Stimulated activated effector memory CD8-positive, alpha-beta T cell treated with anti-CD3 and anti-CD28 coated beads, Interleukin-12 subunit alpha, Interleukin-12 subunit beta, amount 100 ng/mL, for 72 hours (primary cell): ENCODE measurements around the gene AGRP.

Source experiments
- ATAC-seq: fragments of 150-1000 bp; cut with Tn5 transposase; 2 replicates; pipeline ENCODE4 v1.10.0; 2021
- DNase-seq, 2 donors: peaks; one replicate each; pipeline ENCODE4 v3.0.0; 2021 to 2022; ENCODE audit warnings: low spot score in 2 of 2
- H3K27ac Mint-ChIP-seq: one replicate; pipeline ENCODE4 v1.8.0; 2022; ENCODE audit warnings: mild to moderate bottlenecking, mixed read lengths
- H3K36me3 Mint-ChIP-seq: one replicate; pipeline ENCODE4 v1.8.0; 2022; ENCODE audit warnings: mild to moderate bottlenecking, mixed read lengths
- H3K4me1 Mint-ChIP-seq: one replicate; pipeline ENCODE4 v1.8.0; 2022; ENCODE audit warnings: mixed read lengths
- H3K4me3 Mint-ChIP-seq: one replicate; pipeline ENCODE4 v1.8.0; 2022; ENCODE audit warnings: mild to moderate bottlenecking, mixed read lengths
- H3K9me3 Mint-ChIP-seq: one replicate; pipeline ENCODE4 v1.8.0; 2022; ENCODE audit warnings: mixed read lengths

AGRP gene, protein sequence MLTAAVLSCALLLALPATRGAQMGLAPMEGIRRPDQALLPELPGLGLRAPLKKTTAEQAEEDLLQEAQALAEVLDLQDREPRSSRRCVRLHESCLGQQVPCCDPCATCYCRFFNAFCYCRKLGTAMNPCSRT

DNA sequence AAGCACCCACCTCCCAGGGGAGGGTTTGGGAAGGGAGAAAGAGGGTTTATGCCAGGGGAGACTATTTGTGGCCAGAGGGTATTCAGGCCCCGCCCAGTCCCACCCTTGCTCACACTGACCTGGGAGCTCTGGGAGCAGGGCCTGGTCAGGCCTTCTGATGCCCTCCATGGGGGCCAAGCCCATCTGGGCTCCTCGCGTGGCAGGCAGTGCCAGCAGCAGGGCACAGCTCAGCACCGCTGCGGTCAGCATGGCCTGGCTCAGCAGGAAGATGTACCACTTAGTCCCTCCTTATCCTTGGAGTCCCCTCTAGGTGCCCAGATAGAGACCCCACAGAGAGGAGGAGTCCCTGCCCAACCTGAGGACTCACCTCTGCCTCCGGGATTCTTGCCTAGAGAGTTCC lies at the start of gene AGRP:
TSS of gene AGRP (minus strand) at position 398 of the 400 bp plus-strand sequence. CDS start at position 249, 149 bp downstream.
- Mint-ChIP-seq H3K4me3 (peak within 1 kb of the TSS; percentile 99), H3K27ac (peak within 1 kb of the TSS; percentile 98), H3K9me3 (no peaks in the 10 kb centered on the region), H3K4me1 (peaks cover 43% of the 10 kb centered on the region), H3K36me3 (peaks cover 42% of the 10 kb centered on the region)
- no peak for ATAC-seq
- no peak for DNase-seq

DNA sequence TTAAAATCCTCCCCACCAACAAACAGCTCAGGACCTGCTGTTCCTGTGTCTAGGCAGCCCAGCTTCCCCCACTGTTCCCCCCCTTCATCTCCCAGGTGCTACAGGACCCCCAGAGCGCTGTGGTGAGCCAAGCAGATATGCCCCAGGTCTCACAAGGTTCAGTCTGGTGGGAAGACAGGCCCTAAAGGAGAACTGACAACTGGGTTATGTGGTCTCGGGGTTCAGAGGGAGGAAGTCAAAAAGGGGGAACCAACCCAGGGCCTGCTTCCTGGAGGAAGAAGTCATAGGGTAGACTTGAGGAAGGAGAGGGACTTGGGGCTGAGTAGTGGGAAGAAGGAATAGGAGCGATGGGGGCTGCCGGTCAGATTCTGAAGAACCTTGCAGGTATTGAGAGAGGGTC lies 47.9 kb upstream of the AGRP start:
- Mint-ChIP-seq H3K9me3 (no peaks in the 10 kb centered on the region), H3K4me1 (peaks cover 45% of the 10 kb centered on the region), H3K27ac (peak overlapping the region; percentile 20), H3K4me3 (peak overlapping the region; percentile 77), H3K36me3 (peaks cover 8% of the 10 kb centered on the region)
- DNase-seq (no peak), ATAC-seq (no peak)

DNA sequence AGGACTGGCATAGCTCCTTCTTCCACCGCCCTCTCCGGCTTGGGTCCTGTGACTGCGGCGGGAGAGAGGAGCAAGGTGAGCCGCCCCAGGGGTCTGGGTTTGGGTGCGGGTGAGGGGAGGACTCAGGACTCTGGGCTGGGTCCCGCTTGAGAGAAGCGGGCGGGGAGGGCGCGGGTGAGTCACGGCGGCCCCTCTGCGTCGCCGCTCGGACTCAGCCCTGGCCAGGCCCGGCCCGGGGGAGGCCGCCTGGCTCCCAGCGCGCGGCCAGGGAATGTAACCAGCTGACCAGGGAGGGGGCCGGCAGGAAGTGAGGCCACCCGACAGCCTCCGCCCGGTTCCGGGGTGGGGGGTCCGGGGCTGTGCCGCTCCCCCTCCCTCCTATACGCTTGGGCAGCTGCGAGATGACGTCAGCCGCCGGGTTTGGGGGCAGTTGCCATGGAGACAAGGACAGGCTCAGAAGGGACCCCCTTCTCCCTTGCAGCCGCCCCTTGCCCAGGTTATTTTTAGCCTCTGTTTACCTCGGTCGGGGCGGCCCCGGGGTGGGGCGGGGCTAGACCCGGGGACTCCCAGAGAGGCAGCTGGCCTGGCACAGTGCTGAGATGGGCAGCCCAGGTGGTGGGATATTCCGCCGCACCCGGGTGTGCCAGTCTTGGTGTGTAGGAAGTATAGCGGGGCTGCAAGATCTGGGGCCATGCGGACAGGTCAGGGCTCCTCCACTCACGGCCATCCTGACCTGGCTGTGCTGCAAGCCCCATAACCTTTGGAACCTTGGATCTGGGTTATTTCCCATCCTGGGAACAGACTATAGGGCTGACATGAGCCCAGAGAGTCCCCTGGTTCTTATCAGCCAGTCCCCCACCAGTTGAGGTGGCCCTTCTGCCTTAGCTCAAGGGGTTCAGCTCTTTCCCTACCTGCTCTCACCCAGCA lies 46.9 kb upstream of the AGRP start:
- DNase-seq, result no peak
- H3K4me1 Mint-ChIP-seq, result peaks cover 36% of the 10 kb centered on the region

DNA sequence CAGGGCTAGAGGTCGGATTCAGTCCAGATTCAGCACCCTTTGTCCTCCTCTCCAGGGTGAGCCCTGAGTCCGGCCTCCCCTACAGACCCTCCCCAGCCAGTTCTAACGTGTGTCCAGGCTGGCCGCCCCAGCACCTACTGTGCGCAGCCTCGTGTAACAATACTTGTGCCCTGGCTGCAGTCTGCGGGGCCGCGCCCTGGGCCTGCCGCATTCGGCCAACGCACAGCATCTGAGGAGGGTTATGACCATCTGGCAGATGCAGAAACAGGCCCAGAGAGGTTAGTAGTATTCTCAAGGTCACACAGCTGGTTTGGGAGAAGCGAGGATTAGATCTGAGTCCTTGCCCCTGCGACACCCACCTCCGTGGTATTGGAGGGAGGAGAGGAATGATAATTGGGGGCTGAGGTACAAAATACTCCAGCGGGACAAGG lies 46.2 kb upstream of the AGRP start:
- Mint-ChIP-seq H3K9me3 (no peaks in the 10 kb centered on the region), H3K36me3 (no peaks in the 10 kb centered on the region), H3K4me3 (peak overlapping the region; percentile 77), H3K27ac (peak overlapping the region; percentile 37), H3K4me1 (peaks cover 32% of the 10 kb centered on the region)
- no peak for DNase-seq
- ATAC-seq, result no peak

More for the DNA sequence above, 46.9 kb upstream of the AGRP start:
- peak overlapping the region; percentile 77 for H3K4me3 Mint-ChIP-seq
- H3K36me3 Mint-ChIP-seq, result peaks cover 2% of the 10 kb centered on the region
- ATAC-seq, result peak; percentile 51
- H3K9me3 Mint-ChIP-seq, result no peaks in the 10 kb centered on the region
- H3K27ac Mint-ChIP-seq, result peak overlapping the region; percentile 37

DNA sequence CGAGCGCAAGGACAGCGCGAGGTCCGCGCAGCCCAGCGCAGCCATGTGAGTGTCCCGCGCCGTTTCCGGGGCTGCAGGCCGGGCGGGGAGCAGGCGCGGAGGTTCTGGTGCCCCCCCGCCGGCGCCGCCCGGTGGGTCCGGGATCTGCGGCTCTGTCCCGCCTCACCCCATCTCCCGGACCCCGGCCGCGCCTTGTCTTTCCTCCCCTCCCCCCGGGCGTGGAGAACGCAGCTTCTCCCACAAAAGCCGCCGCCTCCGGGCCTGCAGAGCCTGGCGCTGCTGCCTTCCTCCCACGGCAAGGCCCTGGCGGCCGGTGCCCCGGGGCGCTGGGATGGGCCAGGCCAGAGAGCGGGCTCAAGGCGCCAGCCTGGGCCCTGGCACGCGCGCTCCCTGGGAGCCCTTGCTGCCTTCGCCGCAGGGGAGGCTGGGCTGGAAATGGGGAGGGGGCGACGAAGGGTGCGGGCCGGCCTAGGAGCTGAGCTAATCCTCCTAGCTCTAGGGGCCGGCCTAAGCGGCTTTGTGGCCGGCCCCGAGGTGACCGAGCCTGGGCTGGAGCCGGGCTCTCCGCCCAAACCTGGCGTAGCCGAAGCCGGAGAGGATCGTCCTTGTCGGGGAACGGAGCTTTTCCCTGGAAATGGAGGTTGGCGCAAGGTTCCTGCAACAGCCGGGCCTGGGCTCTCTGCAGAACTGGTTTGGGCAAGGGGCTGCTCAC lies 45.7 kb upstream of the AGRP start:
- H3K9me3 Mint-ChIP-seq, result no peaks in the 10 kb centered on the region
- DNase-seq (no peak), ATAC-seq (peak; percentile 70)
- peak overlapping the region; percentile 37 for H3K27ac Mint-ChIP-seq
- H3K36me3 Mint-ChIP-seq, result no peaks in the 10 kb centered on the region
- peaks cover 32% of the 10 kb centered on the region for H3K4me1 Mint-ChIP-seq
- peak overlapping the region; percentile 77 for H3K4me3 Mint-ChIP-seq

DNA sequence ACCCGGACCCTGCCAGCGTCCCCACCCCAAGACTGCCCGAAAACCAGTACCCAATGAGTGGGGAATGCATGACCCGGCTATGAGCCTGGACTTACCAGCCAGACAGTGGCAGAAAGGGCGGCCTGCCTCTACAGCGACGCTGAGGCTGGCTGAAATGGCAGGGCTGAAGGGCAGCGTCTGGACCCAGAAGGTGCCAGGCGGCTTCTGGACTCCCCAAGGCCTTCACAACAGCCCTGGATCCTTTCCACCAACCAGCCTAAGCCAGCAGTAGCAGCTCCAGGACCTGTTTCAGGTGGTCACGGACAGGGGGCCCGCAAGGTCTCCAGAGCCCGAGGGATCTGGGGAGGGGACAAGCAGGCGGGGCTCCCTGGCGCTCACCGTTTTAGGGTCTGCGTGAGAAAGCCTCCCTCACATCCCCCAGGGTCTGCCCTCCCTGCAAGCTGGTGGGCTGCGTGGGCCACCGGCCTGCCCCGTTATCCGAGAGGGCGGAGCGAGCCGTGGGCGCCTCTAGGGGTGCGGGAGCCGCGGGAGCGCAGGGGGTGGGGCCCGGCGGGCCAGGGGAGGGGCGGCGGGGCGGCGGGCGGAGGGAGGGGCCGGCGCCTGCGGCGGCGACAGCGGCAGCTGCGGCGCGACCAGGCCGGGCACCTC lies 45.0 kb upstream of the AGRP start, which contains the start of gene RIPOR1:
TSS of gene RIPOR1 (plus strand) at position 608 of the 648 bp plus-strand sequence. CDS start 9,618 bp downstream, outside the sequence.
- ATAC-seq (peak; percentile 70), DNase-seq (no peak)

DNA sequence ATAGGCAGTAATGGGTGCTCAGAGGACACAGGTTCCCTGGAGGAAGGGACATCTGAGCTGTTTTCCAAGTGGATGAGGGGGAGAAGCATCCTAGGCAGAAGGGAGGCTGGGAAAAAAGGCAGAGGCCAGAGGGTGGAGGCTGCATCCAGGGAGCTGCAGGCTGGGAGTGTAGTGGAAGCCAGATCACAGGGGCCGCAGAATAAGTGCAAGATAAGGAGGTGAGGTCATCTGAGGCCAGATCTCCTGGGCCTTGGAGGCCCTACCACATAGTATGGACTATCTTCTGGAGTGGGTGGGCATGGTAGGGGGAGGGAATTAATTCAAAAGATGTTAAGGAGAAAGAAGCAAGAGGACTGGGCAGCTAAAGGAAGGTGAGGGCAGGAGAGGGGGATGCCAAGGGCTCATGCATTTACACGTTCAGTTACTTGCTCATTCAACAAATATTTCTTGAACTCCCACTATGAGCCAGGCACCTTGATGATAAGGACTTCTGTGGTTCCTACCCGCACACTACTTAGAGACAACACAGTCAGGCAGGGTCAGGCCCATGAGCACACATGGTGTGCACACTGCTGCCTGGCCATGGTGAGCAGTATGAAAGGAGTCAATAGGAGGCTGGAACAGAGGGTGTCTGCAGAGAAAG lies 42.9 kb upstream of the AGRP start:
- peak overlapping the region; percentile 77 for H3K4me3 Mint-ChIP-seq
- no peak overlapping the region for H3K27ac Mint-ChIP-seq
- DNase-seq, result no peak
- H3K4me1 Mint-ChIP-seq, result peaks cover 27% of the 10 kb centered on the region
- H3K36me3 Mint-ChIP-seq, result peaks cover 4% of the 10 kb centered on the region
- no peaks in the 10 kb centered on the region for H3K9me3 Mint-ChIP-seq
- ATAC-seq, result no peak

More for the DNA sequence above, 45.0 kb upstream of the AGRP start, which contains the start of gene RIPOR1:
- peaks cover 29% of the 10 kb centered on the region for H3K4me1 Mint-ChIP-seq
- H3K27ac Mint-ChIP-seq, result peak within 1 kb of the TSS; percentile 37
- H3K4me3 Mint-ChIP-seq, result peak within 1 kb of the TSS; percentile 77
- H3K9me3 Mint-ChIP-seq, result no peaks in the 10 kb centered on the region
- no peaks in the 10 kb centered on the region for H3K36me3 Mint-ChIP-seq

DNA sequence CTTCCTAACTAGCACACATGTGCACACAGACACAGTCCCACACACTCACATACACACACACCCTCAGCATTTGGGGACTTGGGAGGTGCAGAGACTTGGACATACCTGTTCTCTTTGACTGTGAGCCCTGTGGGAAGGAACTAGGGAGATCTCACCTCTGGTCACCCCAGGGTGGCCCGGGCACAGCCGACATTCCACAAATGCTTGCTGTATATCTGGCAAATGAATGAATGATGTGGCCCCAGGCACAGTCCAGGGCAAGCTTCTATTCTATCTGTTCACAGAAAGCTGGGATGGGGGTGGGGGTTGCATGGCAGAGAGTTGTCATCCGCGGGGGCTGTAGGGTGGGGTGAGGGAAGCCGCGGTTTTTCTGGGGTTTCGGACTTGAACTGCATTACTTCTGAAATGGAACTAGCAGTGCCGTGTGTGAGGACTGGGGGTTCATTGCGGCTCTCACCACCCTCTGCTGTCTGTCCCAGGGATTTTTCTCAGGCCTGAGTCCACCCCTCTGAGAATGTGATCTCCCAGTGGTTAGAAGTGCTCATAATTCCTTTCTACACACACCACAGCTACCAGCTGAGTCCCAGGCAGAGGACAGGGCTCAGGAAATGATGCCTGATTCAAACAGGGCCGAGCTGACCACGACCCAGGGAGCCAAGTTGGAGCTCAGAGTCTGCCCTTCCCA lies 42.0 kb upstream of the AGRP start:
- peak overlapping the region; percentile 63 for H3K27ac Mint-ChIP-seq

DNA sequence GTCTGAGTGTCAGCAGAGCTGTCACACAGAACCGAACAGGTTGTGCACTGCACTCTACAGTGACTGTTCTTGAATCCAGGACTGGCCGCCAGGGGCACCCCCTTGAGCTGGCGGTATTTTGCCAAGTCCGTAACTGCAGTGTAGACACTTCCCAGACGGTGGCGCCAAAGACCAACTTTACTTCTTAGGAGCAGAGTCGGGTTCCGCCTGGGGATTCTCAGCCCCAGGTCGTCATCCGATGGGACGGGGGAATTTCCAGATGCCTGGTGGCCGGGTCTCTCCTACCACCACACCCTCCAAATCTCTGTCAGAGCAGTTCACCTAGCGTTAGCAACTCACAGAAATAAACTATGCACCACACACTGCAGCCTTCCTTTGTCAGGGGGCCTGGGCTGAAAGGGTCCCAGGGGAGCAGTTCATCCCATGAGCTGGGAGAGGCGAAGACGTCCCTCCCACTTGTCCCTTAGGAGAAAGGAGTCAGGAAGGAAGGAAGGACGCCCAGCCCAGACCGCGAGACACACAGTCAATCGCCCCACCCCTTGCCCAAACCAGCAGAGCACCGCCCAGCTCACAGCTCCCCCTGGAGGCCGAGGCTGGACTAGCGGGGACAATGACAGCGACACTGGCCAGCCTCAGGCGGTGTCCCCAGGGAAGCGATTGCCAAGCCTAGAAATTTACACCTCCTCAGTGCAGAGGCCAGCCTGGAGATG lies 37.9 kb upstream of the AGRP start:
- Mint-ChIP-seq H3K9me3 (no peaks in the 10 kb centered on the region), H3K4me1 (peaks cover 35% of the 10 kb centered on the region), H3K4me3 (peak overlapping the region; percentile 94), H3K36me3 (peaks cover 5% of the 10 kb centered on the region), H3K27ac (peak overlapping the region; percentile 98)
- peak; percentile 92 for ATAC-seq
- peak; percentile 98 to 99 for DNase-seq

More for the DNA sequence above, 42.0 kb upstream of the AGRP start:
- peaks cover 5% of the 10 kb centered on the region for H3K36me3 Mint-ChIP-seq
- DNase-seq (no peak), ATAC-seq (no peak)
- no peaks in the 10 kb centered on the region for H3K9me3 Mint-ChIP-seq
- no peak overlapping the region for H3K4me3 Mint-ChIP-seq
- peaks cover 27% of the 10 kb centered on the region for H3K4me1 Mint-ChIP-seq

DNA sequence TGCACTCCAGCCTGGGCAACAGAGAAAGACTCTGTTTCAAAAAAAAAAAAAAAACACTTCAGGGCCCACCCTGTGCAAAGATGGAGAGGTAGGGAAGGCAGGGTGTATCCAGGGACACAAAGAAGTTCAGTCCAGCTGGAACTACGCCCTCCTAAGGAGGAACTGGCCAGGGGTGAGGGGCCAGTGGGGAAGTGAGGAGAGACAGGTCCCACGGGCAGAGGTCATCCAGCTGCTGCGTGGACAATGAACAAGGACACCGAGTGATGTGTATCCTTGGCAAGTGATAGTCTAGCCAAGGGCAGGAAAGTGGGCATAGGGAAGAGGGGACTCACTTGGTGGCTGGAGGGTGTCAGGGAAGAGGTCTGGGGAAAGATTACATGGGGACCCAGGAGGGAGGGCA lies 35.9 kb upstream of the AGRP start:
- Mint-ChIP-seq H3K27ac (no peak overlapping the region), H3K4me1 (peaks cover 39% of the 10 kb centered on the region), H3K4me3 (peak overlapping the region; percentile 20), H3K36me3 (peaks cover 5% of the 10 kb centered on the region), H3K9me3 (no peaks in the 10 kb centered on the region)
- no peak for ATAC-seq
- DNase-seq, result no peak

DNA sequence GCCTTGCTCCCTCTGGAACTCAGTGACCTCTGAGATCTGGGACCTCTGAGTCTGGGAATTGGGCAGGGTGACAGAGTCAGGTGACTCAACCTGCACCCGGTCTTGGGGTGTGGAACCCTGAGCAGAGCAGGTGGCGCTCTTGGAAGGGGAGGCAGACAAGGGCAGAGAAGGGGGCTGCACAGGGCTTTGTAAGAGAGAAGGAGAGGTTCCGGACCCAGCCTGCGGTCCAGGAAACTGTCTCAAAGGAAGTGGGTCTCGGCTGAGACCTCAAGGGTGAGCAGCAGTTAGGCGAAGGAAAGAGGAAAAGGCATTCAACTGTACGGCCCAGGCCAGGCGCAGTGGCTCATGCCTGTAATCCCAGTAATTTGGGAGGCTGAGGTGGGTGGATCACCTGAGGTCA lies 35.3 kb upstream of the AGRP start:
- DNase-seq, result no peak
- Mint-ChIP-seq H3K9me3 (no peaks in the 10 kb centered on the region), H3K27ac (no peak overlapping the region), H3K4me3 (peak overlapping the region; percentile 20), H3K4me1 (peaks cover 39% of the 10 kb centered on the region), H3K36me3 (peaks cover 5% of the 10 kb centered on the region)
- no peak for ATAC-seq

DNA sequence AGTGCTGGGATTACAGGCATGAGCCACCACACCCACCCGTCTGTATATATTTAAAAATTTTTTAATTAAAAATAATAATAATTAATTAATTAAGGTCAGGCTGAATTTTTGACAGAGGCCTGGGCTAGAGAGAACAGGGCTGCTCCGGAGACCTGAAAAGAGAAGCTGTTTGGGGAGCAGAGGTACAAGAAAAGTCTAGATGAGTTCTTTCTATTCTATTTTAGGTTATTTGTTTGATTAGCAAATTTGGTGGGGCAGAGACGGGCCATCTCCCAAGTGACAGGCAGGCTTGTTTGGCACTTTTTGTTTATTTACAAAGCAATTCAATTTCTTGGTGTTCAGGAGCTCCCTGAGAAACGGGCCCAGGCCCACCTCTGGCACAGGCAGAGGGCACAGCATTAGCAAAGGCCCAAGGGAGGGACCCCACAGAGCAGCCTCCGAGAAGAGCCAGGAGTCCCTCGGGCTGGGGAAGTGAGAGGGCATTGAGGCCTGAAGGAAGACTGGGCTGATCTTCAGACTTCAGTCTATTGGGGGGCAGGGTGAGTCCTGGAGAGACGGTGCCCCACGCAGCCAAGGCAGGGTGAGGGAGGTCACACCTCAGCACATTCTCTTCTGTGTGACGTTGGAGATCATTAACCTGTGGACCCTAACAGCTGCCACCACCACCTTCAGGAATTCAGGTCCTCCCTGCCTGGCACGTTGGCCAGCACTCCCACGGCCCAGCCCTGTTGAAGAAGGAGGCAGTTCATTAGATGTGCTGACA lies 34.5 kb upstream of the AGRP start:
- Mint-ChIP-seq H3K9me3 (no peaks in the 10 kb centered on the region), H3K4me1 (peaks cover 38% of the 10 kb centered on the region), H3K36me3 (peaks cover 5% of the 10 kb centered on the region), H3K4me3 (no peak overlapping the region), H3K27ac (no peak overlapping the region)
- ATAC-seq (no peak), DNase-seq (no peak)

DNA sequence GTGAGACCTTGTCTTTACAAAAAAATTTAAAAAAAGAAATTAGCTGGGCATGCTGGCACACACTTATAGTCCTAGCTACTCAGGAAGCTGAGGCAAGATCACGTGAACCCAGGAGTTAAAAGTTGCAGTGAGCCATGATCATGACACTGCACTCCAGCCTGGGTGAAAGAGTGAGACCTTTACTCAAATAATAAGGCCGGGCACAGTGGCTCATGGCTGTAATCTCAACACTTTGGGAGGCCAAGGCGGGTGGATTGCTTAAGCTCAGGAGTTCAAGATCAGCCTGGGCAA lies 33.8 kb upstream of the AGRP start:
- H3K27ac Mint-ChIP-seq, result no peak overlapping the region
- H3K36me3 Mint-ChIP-seq, result peaks cover 5% of the 10 kb centered on the region
- ATAC-seq (no peak), DNase-seq (no peak)
- H3K9me3 Mint-ChIP-seq, result no peaks in the 10 kb centered on the region
- H3K4me3 Mint-ChIP-seq, result no peak overlapping the region
- peaks cover 34% of the 10 kb centered on the region for H3K4me1 Mint-ChIP-seq
